PFSK-1 (cell line): ENCODE data around the gene CTSH.

Experiments
- POLR2AphosphoS5 ChIP-seq: IDR thresholded peaks from 2 replicates; pipeline ENCODE4 v1.6.1; 2012; ENCODE audit warnings: low read depth, mild to moderate bottlenecking, control low read depth, low read length, moderate library complexity
- REST ChIP-seq, 2 experiments: IDR thresholded peaks; 2 replicates each; pipeline versions ENCODE4 v1.6.1 to v1.8.0; 2011 to 2012; ENCODE audit warnings: low read depth in 2 of 2, low read length in 2 of 2, control low read depth in 1 of 2, inconsistent platforms in 1 of 2, mild to moderate bottlenecking in 1 of 2, moderate library complexity in 1 of 2; ENCODE audit not compliant: insufficient read depth in 1 of 2
- SIN3A ChIP-seq: IDR thresholded peaks from 2 replicates; pipeline ENCODE4 v1.6.1; 2012; ENCODE audit warnings: mild to moderate bottlenecking, low read length, moderate library complexity, borderline replicate concordance; ENCODE audit not compliant: insufficient read depth
- TAF1 ChIP-seq: IDR thresholded peaks from 2 replicates; pipeline ENCODE4 v1.6.1; 2012; ENCODE audit warnings: low read length, control low read depth, borderline replicate concordance; ENCODE audit not compliant: insufficient read depth

DNA sequence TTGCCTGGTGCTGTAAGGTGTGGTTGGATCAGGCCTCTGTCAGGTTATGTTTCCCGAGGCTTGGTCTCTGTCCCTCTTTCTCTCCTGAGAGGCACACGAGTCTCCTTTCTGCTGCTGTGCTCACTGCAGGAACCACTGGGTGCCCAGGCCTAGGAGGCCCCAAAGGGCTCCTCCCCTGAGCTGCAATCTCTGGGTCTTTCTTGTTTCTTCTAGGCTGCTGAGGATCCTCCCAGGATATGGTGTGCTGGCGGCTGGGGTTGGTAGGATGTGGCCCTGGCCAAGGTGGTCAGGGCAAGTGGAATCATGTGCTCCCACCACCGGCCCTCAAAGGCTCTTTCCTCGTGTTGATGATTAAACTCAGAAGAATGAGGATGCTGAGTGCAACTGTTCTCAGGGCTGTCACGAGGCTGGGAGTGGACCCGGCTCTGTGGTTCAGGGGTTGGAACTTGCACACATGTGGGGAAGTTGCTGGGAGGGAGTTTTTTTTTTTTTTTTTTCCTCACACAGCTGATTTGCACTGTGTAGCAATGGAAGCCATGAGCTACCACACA lies 43.6 kb upstream of the CTSH start:
- TF ChIP-seq POLR2AphosphoS5 = no peak
- no peak for TF ChIP-seq SIN3A
- no peak for TF ChIP-seq TAF1
- TF ChIP-seq REST (IDR thresholded peaks at IDR 0.05; ENCODE audit: insufficient read depth in 1 of 2, low read depth in 2 of 2, low read length in 2 of 2) = no peak
